Fibroblast of villous mesenchyme (primary cell): Measurements from ENCODE around the gene LMF1. TPM values are rescaled to one million over a fixed set of nuclear protein-coding genes. Genes with fewer than 3 reads are reported as not detected.

Source experiments
- DNase-seq: peaks from one replicate; pipeline ENCODE4 v3.0.0-alpha.2; 2010; ENCODE audit warnings: low read depth
- H3K4me3 ChIP-seq: 2 replicates; pipeline ENCODE4 v1.5.1; 2011; ENCODE audit warnings: low read depth, mild to moderate bottlenecking, low read length
- total RNA-seq: library from RNA; depleted of rRNA; stranded (reverse); fragments of >200 nt; gene quantifications from 2 replicates; pipeline ENCODE4 v1.2.3, GENCODE V29; 2012
- TF ChIP-seq, protein P1 (sequence below): IDR thresholded peaks from 2 replicates; pipeline ENCODE4 v1.5.1; 2012; ENCODE audit warnings: low read depth, mild to moderate bottlenecking, low read length; ENCODE audit not compliant: insufficient read depth

Gene LMF1
- total RNA-seq, 1 donor = 13.0 TPM

DNA sequence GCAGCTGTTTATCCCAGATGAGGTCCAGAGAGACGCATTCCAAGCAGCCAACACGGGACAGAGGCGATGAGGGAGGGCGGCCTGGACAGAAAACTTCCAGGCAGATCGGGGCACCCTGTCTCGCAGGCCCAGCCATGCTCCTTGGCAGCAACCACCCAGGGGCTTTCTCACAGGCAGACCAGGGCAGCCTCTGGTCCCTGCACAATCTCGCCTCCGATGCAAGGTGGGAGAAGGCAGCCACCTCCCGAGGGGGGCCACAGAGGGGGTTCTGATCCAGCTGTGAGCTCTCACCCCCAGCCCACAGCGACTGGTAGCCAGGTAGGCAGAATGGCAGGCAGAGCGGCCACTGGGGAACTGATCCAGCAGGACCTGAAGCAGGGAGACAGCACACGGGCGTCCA lies 48.7 kb downstream of the LMF1 start:
- TF ChIP-seq, protein P1, sequence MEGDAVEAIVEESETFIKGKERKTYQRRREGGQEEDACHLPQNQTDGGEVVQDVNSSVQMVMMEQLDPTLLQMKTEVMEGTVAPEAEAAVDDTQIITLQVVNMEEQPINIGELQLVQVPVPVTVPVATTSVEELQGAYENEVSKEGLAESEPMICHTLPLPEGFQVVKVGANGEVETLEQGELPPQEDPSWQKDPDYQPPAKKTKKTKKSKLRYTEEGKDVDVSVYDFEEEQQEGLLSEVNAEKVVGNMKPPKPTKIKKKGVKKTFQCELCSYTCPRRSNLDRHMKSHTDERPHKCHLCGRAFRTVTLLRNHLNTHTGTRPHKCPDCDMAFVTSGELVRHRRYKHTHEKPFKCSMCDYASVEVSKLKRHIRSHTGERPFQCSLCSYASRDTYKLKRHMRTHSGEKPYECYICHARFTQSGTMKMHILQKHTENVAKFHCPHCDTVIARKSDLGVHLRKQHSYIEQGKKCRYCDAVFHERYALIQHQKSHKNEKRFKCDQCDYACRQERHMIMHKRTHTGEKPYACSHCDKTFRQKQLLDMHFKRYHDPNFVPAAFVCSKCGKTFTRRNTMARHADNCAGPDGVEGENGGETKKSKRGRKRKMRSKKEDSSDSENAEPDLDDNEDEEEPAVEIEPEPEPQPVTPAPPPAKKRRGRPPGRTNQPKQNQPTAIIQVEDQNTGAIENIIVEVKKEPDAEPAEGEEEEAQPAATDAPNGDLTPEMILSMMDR = no peak
- H3K4me3 ChIP-seq = no peak overlapping the region
- DNase-seq = no peak

DNA sequence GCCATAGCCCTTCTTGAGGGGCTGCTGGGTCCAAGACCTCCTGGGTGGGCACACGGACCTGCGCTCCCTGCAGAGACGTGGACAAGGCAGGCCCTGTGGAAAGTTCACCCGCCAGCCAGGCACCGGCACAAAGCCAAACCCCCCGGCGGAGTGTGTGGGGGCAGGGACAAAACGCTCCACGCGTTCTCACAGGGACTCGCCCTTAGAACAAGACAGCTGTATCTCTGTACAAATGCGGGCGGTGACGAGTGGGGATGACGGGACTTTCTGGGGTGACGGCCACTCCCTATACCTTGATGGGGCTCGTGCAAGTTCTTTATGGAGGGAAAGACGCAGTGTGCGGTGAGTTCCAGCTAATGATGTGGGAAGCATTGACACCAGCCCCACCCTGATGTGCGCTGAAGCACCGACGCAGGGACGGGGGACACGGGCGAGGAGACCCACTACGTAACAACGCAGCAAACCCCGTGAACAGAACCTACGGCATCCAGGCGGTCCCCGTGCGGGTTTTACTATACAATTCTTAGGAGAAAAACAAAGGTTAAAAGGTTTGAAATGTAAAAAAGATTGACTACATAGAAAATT lies 49.4 kb downstream of the LMF1 start:
- DNase-seq = no peak
- no peak overlapping the region for H3K4me3 ChIP-seq
- TF ChIP-seq, protein P1 = no peak

- no peak overlapping the region for H3K4me3 ChIP-seq
- peak; percentile 9 for DNase-seq
- TF ChIP-seq, protein P1 = no peak
These were observed 50.1 kb downstream of the LMF1 start for GRCh38 chr16:920717-921116.

- peak; percentile 20 for DNase-seq
- no peak overlapping the region for H3K4me3 ChIP-seq
- TF ChIP-seq, protein P1 = no peak
These were observed 50.6 kb downstream of the LMF1 start for GRCh38 chr16:920051-920681.

DNA sequence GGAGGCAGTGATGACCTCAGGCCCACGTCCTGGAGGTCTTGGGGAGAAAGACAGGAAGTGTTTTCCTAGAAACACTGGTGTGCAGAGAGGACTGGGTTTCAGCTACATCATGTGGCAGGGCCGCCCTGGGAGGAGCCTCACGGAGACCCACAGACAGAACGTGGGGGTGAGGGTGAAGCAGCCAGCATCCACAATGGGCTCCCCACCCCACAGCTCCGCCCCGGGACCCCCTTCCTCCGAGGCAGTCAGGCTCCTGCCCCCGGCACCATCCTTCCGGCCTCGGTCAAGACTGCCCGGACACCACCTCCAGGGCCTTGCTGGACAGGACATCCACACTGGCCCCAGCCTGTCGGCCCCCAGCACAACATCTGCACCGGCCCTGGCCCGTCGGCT lies 51.1 kb downstream of the LMF1 start:
- TF ChIP-seq, protein P1 = no peak
- no peak for DNase-seq

GRCh38 chr16:918741-919657 lies 51.8 kb downstream of the LMF1 start:
- TF ChIP-seq, protein P1 = no peak
- DNase-seq = no peak
- no peak overlapping the region for H3K4me3 ChIP-seq

More for the DNA sequence above, 51.1 kb downstream of the LMF1 start:
- no peak overlapping the region for H3K4me3 ChIP-seq
